Stimulated activated CD4-positive, alpha-beta T cell treated with anti-CD3 and anti-CD28 coated beads, Interleukin-4, amount 100 ng/mL, for 4 hours (primary cell): ENCODE data around the gene TTLL7.
"Not testable (repeated sequence)": the region's sequence is repeated elsewhere in the genome, so short reads cannot be mapped to it uniquely, and the experiment has no call there.

ENCODE experiments used
- DNase-seq, 2 experiments: peaks; one replicate each; pipeline ENCODE4 v3.0.0-alpha.2; 2020

Gene TTLL7

DNA sequence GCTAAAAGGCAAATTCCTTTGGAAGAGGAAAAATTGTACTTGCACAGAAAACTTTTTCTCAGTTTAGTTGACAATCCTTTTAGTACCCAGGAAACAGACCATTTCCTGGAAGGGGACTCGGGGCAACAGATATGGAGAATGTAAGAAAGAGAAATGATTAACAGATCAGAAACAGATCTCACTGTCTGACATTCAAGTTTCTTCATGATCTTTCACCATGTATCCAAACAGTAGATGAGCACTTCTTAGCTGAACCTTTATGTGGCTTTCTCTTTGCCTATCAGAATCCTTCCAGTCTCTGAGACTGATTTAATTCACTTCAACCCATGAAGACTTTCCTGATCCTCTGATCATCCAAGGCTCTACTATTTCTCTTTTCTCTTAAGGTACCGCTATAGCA lies 2.7 kb downstream of the TTLL7 start:
- DNase-seq, result no peak

DNA sequence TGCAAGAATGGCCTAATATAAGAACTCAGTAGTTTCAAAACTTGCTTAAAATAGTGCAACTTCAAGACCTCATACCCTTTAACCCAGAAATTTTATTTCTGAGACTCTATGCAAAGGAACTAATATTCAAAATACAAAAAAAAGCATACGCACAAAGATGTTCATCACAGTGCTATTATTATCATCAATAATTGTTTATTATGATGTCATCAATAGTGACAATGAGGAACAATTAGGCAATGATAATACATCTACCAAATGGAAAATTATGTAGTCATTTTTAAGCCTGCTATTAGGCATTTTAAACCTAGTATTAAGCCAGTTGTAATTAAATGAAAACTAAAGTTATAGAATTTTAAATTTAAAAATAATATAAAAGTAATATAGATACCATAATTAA lies 3.3 kb downstream of the TTLL7 start:
- no peak for DNase-seq

DNA sequence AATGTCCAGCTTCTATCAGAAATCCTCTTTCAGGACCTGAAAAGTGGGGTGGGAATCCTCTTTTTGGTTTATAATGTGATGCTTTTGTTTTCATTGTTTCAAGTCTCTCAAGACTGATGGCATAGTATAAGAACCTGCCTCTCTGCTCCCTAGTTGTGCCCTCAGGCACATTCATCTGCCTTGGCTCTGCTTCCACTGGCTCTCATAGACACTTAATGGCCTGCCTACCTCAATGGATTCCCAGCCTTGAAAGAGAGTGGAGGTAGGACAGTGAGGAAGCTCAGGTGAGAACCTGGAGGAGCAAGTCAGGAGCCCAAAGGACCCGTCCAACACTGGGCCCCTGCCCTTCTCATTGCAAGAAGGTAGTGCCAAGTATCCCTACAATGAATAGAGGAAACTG lies 4.8 kb downstream of the TTLL7 start:
- DNase-seq, result no peak

DNA sequence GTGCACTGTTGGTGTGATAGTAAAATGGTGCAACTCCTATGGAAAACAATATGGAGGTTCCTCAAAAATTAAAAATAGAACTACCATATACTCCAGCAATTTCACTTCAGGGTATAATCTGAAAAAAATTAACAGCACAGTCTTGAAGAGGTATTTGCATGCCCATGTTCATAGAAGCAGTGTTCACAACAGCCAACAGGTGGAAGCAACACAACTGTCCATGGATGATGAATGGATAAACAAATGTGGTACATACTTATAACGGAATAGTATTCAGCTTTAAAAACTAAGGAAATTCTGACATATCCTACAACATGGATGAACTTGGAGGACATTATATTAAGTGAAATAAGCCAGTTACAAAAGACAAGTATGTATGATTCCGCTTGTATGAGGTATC lies 8.2 kb downstream of the TTLL7 start:
- no peak for DNase-seq

DNA sequence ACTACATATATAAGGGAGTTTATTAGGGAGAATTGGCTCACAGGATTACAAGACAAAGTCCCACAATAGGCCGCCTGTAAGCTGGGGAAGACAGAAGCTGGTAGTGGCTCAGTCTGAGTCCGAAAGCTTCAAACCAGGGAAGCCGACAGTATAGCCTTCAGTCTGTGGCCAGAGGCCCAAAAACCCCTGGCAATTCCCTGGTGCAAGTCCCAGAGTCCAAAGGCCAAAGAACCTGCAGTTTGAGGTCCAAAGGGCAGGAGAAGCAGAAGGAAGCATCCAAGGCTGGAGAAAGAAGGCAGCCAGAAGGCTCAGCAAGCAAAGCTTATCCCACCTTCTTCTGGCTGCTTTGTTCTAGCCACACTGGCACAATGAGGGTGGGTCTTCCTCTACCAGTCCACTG lies 13.9 kb downstream of the TTLL7 start:
- DNase-seq, result no peak

DNA sequence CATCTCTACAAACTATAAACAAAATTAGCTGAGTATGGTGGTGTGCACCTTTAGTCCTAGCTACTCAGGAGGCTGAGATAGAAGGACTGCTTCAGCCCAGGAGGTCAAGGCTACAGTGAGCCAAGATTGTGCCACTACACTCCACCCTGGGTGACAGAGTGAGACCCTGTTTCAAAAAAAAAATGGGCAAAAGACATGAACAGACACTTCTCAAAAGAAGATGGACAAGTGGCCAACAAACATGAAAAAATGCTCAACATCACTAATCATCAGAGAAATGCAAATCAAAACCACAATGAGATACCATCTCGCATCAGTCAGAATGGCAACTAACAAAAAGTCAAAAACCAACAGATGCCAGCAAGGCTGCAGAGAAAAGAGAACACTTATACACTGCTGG lies 15.0 kb downstream of the TTLL7 start:
- not testable (repeated sequence) for DNase-seq

DNA sequence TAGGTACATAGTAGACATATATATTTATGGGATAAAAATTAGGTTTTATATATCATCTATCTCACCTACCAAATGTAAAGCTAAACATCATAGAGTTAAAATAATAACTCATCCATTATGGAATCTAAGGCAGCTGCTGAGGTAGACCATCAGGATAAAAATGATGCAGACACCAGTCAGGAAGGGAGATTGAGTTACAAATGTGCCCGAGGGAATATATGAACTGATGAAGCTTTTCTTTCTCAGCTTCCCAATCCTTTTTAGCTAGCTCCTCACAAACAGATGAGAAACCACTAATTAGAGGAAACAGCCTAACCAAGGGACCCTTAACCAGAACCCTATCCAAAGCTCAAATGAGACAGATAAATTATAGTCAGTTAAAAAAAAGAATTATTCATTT lies 20.9 kb downstream of the TTLL7 start:
- DNase-seq, result no peak

DNA sequence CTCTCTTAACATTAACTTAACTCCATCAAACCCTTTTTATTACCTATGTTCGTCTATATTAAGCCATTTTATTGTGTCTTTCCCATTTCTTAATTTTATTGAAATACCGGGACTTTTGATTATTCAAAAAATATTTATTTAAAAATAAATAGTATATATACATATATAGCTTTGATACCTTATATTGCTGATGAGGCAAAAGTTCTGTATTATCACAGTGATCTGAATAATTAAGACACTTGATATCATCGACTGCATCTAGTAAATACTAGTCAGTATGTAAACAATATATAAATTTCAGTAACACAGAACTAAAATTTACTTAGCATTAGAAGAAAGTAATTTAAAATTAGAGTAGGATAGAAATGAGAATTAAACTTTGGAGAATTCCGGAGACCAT lies 22.0 kb downstream of the TTLL7 start:
- no peak for DNase-seq

DNA sequence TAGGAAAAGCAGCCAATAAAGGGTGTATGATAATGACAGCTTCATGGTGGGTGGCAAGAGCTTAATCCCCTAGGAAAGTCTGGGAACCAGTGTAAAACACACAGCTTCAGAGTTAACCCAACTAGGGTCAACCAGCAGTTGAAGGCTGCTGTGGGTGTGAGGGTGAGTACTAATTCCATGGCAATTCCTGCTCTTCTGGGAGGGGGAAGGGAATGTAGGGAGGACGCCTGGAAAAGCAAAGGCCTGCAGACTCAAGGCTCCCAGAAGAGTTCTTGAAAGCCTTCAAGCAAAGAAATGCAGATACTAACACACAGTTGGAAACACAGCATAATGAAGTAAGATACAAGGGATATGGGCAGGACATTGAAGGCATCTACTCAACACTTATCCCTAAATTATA lies 28.1 kb downstream of the TTLL7 start:
- DNase-seq, result no peak

DNA sequence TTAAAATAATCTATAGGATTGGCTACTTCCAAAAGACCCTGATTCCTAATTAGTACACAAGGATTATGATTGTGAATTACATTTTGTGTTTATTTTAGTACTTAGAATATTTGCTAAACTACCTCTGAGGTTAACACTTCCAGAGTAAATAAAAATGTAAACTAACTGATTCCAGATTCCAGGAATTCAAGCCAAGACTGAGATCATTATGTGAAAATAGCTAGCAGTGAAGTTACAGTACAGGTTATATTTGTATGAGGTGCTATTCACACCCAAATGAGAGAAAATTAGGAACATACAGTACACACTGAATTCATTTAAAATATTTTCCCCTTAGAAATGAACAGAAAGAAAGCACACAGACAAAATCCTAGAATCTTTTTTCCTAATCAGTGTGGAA lies 28.8 kb downstream of the TTLL7 start:
- no peak for DNase-seq

DNA sequence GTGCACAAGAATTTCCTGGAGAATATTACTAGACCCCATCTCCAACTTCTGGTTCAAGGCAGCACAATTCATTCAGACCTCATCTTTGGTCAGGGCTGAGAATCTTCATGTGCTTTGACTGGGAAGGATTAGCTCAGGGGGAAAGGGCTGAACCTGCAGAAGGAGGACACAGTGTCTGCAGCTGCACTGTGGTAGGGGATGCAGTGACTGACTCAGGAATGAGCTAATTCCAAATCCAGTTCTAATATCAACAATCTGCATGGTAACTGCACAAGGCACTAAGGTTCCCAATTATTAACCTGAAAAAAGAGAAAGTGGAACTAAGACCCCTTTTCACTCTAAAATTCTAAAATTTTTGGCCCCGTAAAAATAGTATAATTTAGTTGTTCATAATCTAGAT lies 31.6 kb downstream of the TTLL7 start:
- DNase-seq, result no peak

DNA sequence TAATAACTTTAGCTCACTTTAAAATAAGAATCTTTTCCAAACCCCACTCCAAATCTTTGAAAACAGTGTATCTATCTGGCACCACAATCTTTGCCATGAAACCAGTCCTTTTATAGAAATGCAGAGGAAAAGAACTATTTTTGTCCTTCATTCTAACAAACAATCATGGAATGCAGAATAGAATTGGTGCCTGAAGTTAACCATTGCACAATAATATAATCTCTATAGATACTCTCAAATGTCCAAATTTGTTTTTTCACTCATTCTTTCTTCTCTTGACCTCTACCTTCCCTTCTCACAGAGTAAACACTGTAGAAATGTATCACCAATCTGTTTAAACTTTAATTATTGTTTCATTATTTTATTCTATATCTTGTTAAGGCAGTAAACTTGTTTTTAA lies 34.8 kb downstream of the TTLL7 start:
- no peak for DNase-seq

DNA sequence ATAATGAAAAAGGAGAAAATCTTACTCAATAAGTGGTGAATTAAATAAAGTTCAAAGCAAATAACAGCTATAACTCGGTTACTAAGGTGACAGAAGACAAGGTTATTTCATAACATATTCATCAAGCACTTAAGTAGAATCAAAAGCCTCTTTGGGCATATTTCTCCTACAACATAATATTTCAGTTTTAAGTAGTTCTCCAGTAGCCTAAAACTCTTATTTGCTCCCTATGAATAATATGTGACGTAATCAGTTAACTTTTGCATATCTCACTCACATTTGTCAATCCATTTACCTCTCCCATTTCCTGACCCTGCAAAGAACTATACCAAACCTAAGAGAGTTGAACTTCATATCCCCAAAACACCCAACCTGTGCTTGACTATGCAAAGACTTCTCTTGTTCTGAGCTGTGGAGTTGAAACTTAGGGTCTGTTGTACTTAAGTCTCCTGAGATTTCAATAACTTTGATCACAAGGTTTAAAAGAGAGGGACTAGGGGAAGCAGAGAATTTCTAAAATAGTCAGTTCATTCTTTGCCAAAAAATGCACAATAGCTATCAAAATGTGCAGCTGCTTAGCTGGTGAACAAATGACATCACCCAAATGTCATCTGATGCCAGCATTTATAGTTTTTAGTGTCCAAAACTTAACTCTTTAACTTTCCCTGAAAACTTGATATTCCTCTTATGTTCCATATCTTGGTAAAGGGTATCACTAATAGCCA lies 37.2 kb downstream of the TTLL7 start:
- no peak for DNase-seq

DNA sequence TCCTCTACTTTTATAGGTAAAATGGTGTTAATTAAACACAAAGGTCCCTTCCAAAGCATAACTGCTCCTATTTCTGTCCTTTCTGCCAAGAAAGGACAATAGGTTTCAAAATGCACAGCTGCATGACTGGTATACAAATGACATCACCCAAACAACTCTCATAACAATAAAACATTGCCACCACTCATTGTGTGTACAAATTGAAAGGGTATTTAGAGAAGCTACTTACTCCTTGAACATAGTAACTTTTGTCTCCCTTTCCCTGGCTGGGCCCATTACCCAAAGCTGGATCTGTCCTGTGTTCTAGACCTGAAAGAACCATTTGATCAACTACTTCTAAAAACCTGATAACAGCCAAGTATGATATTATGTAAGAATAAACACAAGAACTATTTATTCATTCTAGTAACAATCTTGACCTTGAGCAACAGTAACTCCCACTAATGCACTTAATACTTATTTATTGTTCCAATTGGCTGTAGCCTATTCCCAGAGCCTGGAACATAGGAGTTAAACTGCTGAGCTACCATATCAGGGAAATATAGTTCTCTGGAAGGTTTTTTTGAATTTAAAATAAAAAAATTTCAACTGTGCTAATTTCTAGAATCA lies 38.2 kb downstream of the TTLL7 start:
- no peak for DNase-seq

DNA sequence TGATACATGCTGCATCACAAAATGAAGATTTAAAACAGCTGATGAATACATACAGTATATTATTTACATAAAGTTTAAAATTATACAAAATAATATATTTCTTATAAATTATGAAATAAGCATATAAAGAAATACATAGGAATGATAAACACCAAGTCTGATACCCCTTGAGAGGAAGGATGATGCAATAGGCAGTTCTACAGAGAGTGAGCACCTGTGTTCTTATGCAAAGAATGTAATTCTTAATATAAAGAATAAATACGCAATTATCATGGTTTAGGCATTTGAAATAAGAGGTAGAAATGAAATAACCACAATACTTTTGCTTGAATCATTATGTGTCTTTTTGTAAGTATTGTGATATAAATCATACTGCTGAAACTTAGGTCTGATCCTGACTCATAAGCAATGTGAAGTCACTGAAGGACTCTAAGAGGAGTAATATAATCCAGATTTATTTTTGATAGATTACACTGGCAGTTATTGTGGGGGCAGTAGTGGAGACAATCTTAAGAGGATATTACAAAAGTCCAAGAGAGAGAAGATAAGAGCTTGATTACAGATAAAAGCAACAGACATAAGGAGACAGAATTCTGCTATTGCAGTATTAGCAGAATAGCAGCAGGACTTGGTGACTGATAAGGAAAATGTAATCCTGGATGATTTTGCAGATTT lies 39.0 kb downstream of the TTLL7 start:
- DNase-seq, result no peak

DNA sequence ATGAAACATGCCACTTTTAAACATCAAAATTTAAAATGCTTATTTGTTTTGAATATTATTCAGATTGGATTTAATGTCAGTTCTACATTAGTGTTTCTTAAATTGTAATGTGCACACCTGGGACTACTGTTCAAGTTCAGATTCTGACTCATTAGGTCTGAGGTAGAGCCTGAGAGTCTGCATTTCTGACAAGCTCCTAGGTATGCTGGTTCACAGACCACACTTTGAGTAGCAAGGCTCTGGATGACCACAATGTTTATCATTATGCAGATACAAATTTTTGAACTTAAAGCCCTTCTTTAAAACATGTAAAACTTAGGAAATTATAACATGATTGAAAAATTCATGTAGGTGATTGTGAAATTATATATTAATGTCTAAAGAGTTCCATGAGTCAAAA lies 40.2 kb downstream of the TTLL7 start:
- no peak for DNase-seq

DNA sequence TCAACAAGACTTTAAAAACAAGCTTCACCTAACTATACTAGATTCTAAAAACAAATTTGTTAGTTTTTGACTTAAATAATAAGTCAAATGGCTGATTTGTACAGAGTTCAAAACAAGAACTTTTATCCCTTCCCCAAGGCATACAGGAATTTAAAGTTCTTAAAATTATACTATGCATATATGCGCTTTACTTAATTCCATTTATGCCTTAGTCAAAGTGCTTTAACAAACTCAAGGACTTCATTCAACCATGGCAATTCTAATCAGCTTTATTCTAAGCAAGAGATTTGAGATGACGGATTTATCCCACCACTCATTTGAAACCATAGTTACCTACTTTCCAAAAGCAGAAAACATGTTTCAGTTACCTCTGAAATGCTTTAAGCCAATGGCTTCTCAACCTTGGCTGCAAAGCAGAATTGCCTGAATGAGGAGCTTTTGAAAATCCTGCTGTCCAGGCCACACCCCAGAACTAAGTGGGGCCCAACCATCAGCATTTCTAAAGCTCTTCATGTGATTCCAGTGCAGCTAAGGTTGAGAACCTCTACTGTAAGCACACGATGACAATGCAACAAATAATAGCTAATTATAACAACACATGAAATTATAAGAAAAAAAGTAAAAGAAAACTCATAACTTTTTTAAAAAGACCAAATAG lies 44.6 kb downstream of the TTLL7 start:
- DNase-seq, result no peak

DNA sequence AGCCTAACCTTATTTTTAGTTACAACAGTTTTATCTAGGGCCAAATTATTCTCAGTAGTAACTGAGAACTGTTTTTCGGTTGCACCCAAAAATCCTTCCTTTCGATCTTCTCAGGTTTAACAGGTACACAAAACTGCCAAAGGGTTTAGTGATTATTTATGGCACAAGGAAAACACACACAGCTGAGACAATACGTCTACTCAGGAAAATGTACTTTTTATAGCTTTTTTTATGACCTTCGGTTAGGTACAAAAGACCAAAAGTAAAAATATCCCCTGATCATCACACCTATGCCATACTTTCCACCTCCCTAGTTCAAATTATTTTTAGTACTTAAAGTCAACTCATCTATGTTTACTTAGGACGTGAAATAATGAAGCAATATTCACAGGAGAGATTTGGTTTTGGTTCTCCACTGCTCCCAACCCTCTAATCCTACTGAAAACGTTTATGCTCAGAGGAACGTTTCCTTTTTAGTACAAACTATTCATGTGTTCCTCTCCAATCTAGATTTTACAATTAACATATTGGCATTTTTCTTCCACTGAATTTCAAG lies 48.7 kb downstream of the TTLL7 start:
- no peak for DNase-seq

DNA sequence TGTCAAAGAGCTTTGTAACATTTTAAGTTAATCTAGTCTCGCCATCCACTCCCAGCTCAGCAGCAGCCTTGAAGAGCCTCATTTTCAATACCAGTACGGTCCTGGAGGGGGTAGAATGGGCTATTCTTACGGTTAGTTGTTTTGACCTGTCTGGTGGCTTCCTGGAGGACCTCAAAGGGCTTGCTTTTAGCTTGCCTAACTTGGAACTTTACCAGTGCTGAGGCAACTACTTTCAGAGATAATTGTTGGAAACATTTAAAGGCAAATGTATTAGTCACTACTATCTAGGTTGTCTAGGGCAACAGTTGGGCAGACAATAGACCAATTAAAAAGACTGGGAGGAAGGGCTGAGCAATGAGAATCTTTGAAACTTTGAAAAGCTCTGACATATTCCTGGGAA lies 56.0 kb downstream of the TTLL7 start:
- DNase-seq, result no peak

DNA sequence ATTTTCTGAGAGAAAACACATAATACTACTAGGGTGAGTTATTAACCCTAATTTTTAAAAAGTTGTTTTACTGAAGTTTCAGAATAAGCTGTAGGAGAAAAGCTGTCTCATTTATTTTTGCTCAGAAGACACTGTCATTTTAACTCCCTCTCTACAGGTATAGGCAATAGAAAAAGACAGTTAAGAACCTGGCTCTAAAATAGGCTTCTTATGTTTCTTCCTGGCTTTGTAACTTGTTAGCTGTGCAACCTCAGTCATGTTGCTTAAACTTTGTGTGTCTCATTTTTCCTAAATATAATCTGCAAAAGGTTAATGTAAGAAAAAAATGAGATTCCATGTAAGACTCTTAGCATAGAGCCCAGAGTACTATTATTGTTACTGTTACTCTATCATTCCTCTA lies 64.4 kb downstream of the TTLL7 start:
- DNase-seq, result no peak

DNA sequence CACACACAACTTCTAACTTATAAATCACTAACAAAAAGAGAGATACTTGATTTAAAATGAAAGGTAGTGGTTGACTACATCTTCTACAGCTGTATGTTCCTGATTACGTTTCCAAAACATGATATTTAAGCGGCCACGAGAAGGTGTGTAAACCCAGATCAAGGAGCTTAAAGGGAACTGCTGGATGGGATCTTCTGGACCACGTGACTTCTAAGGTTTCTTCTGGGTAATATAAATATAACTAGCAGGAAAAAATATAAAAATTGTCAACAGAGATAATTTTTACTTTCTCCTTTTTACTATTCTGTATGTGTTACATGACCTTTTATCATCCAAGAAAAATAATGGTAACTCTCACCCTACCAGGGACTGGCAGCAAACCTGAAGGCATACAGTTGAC lies 66.2 kb downstream of the TTLL7 start:
- no peak for DNase-seq

DNA sequence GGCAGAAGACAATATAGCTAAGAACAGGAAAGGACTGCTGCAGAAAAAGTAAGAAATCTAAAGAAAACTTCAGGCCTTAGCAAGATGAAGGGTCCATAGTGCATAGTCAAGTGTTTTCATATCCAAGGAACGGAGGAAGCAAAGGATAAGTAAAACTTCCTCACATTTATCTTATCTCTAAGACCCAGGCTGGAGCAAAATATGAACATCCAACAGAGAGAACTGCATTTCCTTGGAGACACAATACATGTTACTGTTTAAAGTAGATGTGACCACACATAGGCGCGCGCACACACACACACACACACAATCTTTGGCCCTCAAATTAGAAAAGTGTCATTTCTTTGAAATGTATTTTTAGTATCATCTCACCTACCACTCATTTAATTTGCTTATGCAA lies 66.7 kb downstream of the TTLL7 start:
- DNase-seq, result no peak

DNA sequence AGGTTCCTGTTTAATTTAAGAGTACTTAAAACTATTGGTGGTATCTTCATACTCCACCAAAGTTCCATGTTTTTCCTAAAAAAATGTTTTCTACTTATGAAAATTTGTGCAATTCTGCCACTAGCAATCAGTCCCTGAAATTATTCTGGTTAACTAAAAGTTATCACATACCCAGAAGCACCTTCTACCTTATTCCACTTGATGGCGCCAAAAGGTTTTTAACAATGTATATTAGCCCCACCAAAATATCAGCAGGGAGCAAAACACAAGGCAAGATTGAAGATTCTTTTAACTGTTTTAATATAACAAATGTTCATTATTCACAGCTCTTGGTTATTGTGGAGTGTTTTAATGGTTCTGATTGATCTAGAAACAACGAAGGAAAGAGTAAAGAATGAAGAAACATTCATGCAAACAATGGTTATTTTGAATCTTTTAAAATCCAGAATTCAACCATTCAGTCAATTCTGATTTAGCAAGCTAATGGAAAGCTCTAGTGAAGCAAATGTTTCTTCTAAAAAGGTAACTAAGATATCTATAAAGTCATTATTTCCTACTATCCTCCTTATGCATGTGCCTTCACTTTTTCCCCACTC lies 67.2 kb downstream of the TTLL7 start:
- peak in 1 of 2 experiments; percentile 2 for DNase-seq
